GM23248 (cell line): ENCODE data around the gene SLC2A5. TPM values are rescaled to one million over a fixed set of nuclear protein-coding genes. Genes with fewer than 3 reads are reported as not detected.

ENCODE experiments used
- DNase-seq: peaks from one replicate; pipeline ENCODE4 v3.0.0-alpha.2; 2015
- H2AFZ ChIP-seq: fragments of 200-600 bp; sonication (generic); 2 replicates; pipeline ENCODE4 v1.6.1; 2016; ENCODE audit warnings: antibody characterized with exemption
- H3F3A ChIP-seq: fragments of 200-600 bp; sonication (generic); 2 replicates; pipeline ENCODE4 v1.6.1; 2016; ENCODE audit warnings: mild to moderate bottlenecking, antibody characterized with exemption, mixed run types; ENCODE audit not compliant: insufficient read depth
- H3K27ac ChIP-seq: fragments of 200-600 bp; sonication (generic); 2 replicates; pipeline ENCODE4 v1.5.1; 2016; ENCODE audit warnings: mild to moderate bottlenecking
- H3K27me3 ChIP-seq: fragments of 200-600 bp; sonication (generic); replicated peaks from 2 replicates; pipeline ENCODE4 v1.6.1; 2016; ENCODE audit warnings: mild to moderate bottlenecking; ENCODE audit not compliant: insufficient read depth
- H3K36me3 ChIP-seq: fragments of 200-600 bp; sonication (generic); 2 replicates; pipeline ENCODE4 v1.6.1; 2016; ENCODE audit warnings: low read depth, mild to moderate bottlenecking
- H3K4me1 ChIP-seq: fragments of 200-600 bp; sonication (generic); 2 replicates; pipeline ENCODE4 v1.6.1; 2016; ENCODE audit warnings: mild to moderate bottlenecking; ENCODE audit not compliant: insufficient read depth
- H3K4me2 ChIP-seq: fragments of 200-600 bp; sonication (generic); one replicate; pipeline ENCODE4 v1.6.1; 2016; ENCODE audit warnings: mild to moderate bottlenecking; ENCODE audit not compliant: unreplicated experiment
- H3K4me3 ChIP-seq: fragments of 200-600 bp; sonication (generic); 2 replicates; pipeline ENCODE4 v1.5.1; 2016; ENCODE audit warnings: mild to moderate bottlenecking
- H3K79me2 ChIP-seq: fragments of 200-600 bp; sonication (generic); 2 replicates; pipeline ENCODE4 v1.6.1; 2016; ENCODE audit warnings: mild to moderate bottlenecking; ENCODE audit not compliant: insufficient read depth
- H3K9ac ChIP-seq: fragments of 200-600 bp; sonication (generic); 2 replicates; pipeline ENCODE4 v1.6.1; 2016; ENCODE audit warnings: mild to moderate bottlenecking
- H3K9me2 ChIP-seq: fragments of 200-600 bp; sonication (generic); 2 replicates; pipeline ENCODE4 v1.6.1; 2016; ENCODE audit warnings: mixed run types, mild to moderate bottlenecking, moderate library complexity; ENCODE audit not compliant: insufficient read depth
- H3K9me3 ChIP-seq: fragments of 200-600 bp; sonication (generic); one replicate; pipeline ENCODE4 v1.6.1; 2017; ENCODE audit warnings: low read depth
- H4K20me1 ChIP-seq: fragments of 200-600 bp; sonication (generic); 2 replicates; pipeline ENCODE4 v1.6.0; 2016; ENCODE audit not compliant: insufficient read depth
- EZH2 ChIP-seq: fragments of 200-600 bp; sonication (generic); IDR thresholded peaks from 2 replicates; pipeline ENCODE4 v1.6.1; 2018; ENCODE audit warnings: antibody characterized with exemption, mild to moderate bottlenecking; ENCODE audit not compliant: insufficient read depth, poor library complexity, severe bottlenecking
- EZH2phosphoT487 ChIP-seq: fragments of 200-600 bp; sonication (generic); IDR thresholded peaks from 2 replicates; pipeline ENCODE4 v1.6.1; 2018; ENCODE audit warnings: antibody characterized with exemption, moderate library complexity, mild to moderate bottlenecking, low read depth; ENCODE audit not compliant: insufficient read depth
- WGBS, 2 experiments: methylation state at CpG; one replicate each; pipeline ENCODE4 v1.1.6; 2015 to 2017; ENCODE audit warnings: low lambda C conversion rate in 2 of 2, low coverage in 1 of 2; ENCODE audit errors: missing lambda C conversion rate in 2 of 2; 5-methylcytosine and 5-hydroxymethylcytosine counted together
- in situ Hi-C: fragments of 300-500 bp; cut with MboI; formaldehyde crosslinking; loops from 2 replicates; pipeline ENCODE4 v1.15.0; 2020
- polyA plus RNA-seq: library from polyadenylated mRNA; unstranded; fragments of >200 nt; fragmentation: Nextera tagmentation; extraction: Ambion mirVana; gene quantifications from 2 replicates; pipeline ENCODE4 v1.2.1, GENCODE V29; 2016
- total RNA-seq: library from RNA; depleted of rRNA; stranded (reverse); fragments of >200 nt; shearing (Covaris generic); gene quantifications from 2 replicates; pipeline ENCODE4 v1.2.3, GENCODE V29; 2014

Gene SLC2A5
- total and polyA plus RNA-seq, 2 experiments from 2014 or later = 0.29 to 0.54 TPM

DNA sequence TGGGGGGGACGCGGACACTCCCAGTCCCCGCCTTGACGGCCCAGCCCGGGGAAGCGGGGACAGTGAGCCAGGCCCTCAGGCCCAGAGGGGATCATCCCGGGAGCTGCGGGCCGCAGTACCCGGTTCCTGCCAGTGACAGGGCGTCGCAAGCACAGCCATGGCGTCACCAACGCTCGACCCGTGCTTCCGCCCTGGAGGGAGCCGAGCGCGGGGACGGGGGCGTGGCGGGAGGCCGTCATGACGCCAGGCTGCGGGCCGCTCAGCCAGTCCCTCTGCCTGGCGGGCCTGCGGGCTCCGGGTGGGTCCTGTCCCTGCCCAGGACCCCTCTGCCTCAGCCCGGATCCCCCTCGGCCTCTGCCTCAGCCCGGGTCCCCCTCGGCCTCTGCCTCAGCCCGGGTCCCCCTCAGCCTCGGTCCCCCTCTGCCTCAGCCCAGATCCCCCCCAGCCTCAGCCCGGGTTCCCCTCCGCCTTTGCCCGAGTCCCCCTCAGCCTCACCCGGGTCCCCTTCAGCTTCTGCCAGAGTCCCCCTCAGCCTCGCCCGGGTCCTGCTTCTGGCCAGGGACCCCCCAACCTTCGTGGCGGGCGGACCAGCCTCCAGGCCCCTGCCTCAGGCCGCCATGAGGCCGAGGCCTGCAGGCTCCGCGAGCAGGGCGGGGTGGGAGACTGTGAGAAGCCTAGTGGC lies 2.3 kb upstream of the SLC2A5 start:
- no peak overlapping the region for H2AFZ ChIP-seq

GRCh38 chr1:9070486-9070885 lies 1.1 kb upstream of the SLC2A5 start:
- in situ Hi-C loops = no loop called here
- Histone ChIP-seq H3F3A (peaks cover 8% of the 10 kb centered on the region; the same call in 1 of the 2 replicates), H3K4me2 (no peak overlapping the region), H3K27ac (no peak overlapping the region), H3K9me2 (no peaks in the 10 kb centered on the region), H3K27me3 (peaks cover 8% of the 10 kb centered on the region; the same call in 1 of the 2 replicates), H4K20me1 (no peaks in the 10 kb centered on the region), H3K4me3 (no peak overlapping the region), H3K36me3 (no peaks in the 10 kb centered on the region), H3K9me3 (no peaks in the 10 kb centered on the region), H3K79me2 (no peaks in the 10 kb centered on the region), H2AFZ (no peak overlapping the region), H3K9ac (no peak overlapping the region), H3K4me1 (peaks cover 23% of the 10 kb centered on the region)
- WGBS, 2 experiments = 83 to 89% methylated on average over 7 of the region's 7 CpGs
- TF ChIP-seq EZH2 = no peak
- no peak for TF ChIP-seq EZH2phosphoT487
- DNase-seq = no peak

More for the DNA sequence above, 2.3 kb upstream of the SLC2A5 start:
- in situ Hi-C loops = no loop called here
- TF ChIP-seq EZH2 = no peak
- TF ChIP-seq EZH2phosphoT487 = no peak
- Histone ChIP-seq H3K9ac (no peak overlapping the region), H3K36me3 (no peaks in the 10 kb centered on the region), H3K4me1 (peaks cover 20% of the 10 kb centered on the region), H3K9me3 (no peaks in the 10 kb centered on the region), H3K4me3 (no peak overlapping the region), H3K27ac (no peak overlapping the region), H4K20me1 (no peaks in the 10 kb centered on the region), H3K79me2 (no peaks in the 10 kb centered on the region), H3K27me3 (peaks cover 8% of the 10 kb centered on the region; the same call in 1 of the 2 replicates), H3F3A (peaks cover 8% of the 10 kb centered on the region; the same call in 1 of the 2 replicates), H3K9me2 (no peaks in the 10 kb centered on the region), H3K4me2 (no peak overlapping the region)
- no peak for DNase-seq
- 91 to 93% methylated on average over 27 to 50 of the region's 50 CpGs for WGBS, 2 experiments

GRCh38 chr1:9068981-9069325 lies 482 bp downstream of the SLC2A5 start:
- Histone ChIP-seq H3K9ac (peak overlapping the region; percentile 26; the same call in 1 of the 2 replicates), H3K9me3 (no peaks in the 10 kb centered on the region), H3F3A (peaks cover 11% of the 10 kb centered on the region), H3K79me2 (no peaks in the 10 kb centered on the region), H3K27me3 (0 out of 2 replicates have a peak, but pooled peaks cover under 1% of the 10 kb centered on the region), H3K27ac (peak overlapping the region; percentile 30; the same call in 1 of the 2 replicates), H3K4me1 (peaks cover 35% of the 10 kb centered on the region), H3K9me2 (no peaks in the 10 kb centered on the region), H3K4me2 (peak overlapping the region; percentile 72), H3K36me3 (no peaks in the 10 kb centered on the region), H4K20me1 (no peaks in the 10 kb centered on the region), H3K4me3 (peak overlapping the region; percentile 33; the same call in 1 of the 2 replicates), H2AFZ (peak overlapping the region; percentile 67)
- peak; percentile 30 for DNase-seq
- no peak for TF ChIP-seq EZH2phosphoT487
- no peak for TF ChIP-seq EZH2
- WGBS, 2 experiments = 28 to 42% methylated on average over 4 of the region's 4 CpGs
- in situ Hi-C loops = no loop called here

GRCh38 chr1:9066945-9067807 lies 2.3 kb downstream of the SLC2A5 start:
- Histone ChIP-seq H3K4me2 (peak overlapping the region; percentile 17), H3K79me2 (no peaks in the 10 kb centered on the region), H3K27me3 (no peaks in the 10 kb centered on the region), H3K9me3 (no peaks in the 10 kb centered on the region), H3K9ac (no peak overlapping the region), H2AFZ (peak overlapping the region; percentile 61), H3K27ac (peak overlapping the region; percentile 37), H3K4me3 (no peak overlapping the region), H3K4me1 (peaks cover 39% of the 10 kb centered on the region), H3K36me3 (no peaks in the 10 kb centered on the region), H3F3A (peaks cover 19% of the 10 kb centered on the region), H4K20me1 (no peaks in the 10 kb centered on the region), H3K9me2 (no peaks in the 10 kb centered on the region)
- WGBS, 2 experiments = 68% methylated on average over 24 of the region's 24 CpGs
- no peak for TF ChIP-seq EZH2
- TF ChIP-seq EZH2phosphoT487 = no peak
- in situ Hi-C loops = no loop called here
- DNase-seq = peak; percentile 95
